HEK293T (cell line): ENCODE results near the gene DAG1.

ENCODE experiments used
- ARNT ChIP-seq: fragments of 450-650 bp; IDR thresholded peaks from 2 replicates; pipeline ENCODE4 v1.6.1; 2017; ENCODE audit warnings: mild to moderate bottlenecking
- BHLHE40 ChIP-seq: fragments of 450-650 bp; IDR thresholded peaks from 2 replicates; pipeline ENCODE4 v1.6.1; 2016; ENCODE audit warnings: mild to moderate bottlenecking, moderate library complexity, borderline replicate concordance
- FOXK2 ChIP-seq: fragments of 450-650 bp; IDR thresholded peaks from 2 replicates; pipeline ENCODE4 v1.6.1; 2016; ENCODE audit warnings: mild to moderate bottlenecking
- FOXM1 ChIP-seq: fragments of 450-650 bp; IDR thresholded peaks from 2 replicates; pipeline ENCODE4 v1.6.1; 2017; ENCODE audit warnings: mild to moderate bottlenecking, borderline replicate concordance
- SP1 ChIP-seq: fragments of 450-650 bp; IDR thresholded peaks from 2 replicates; pipeline ENCODE4 v1.6.1; 2017
- SUZ12 ChIP-seq: fragments of 450-650 bp; IDR thresholded peaks from 2 replicates; pipeline ENCODE4 v1.6.1; 2016; ENCODE audit warnings: mild to moderate bottlenecking
- ZNF384 ChIP-seq: fragments of 450-650 bp; IDR thresholded peaks from 2 replicates; pipeline ENCODE4 v1.6.1; 2016

DNA sequence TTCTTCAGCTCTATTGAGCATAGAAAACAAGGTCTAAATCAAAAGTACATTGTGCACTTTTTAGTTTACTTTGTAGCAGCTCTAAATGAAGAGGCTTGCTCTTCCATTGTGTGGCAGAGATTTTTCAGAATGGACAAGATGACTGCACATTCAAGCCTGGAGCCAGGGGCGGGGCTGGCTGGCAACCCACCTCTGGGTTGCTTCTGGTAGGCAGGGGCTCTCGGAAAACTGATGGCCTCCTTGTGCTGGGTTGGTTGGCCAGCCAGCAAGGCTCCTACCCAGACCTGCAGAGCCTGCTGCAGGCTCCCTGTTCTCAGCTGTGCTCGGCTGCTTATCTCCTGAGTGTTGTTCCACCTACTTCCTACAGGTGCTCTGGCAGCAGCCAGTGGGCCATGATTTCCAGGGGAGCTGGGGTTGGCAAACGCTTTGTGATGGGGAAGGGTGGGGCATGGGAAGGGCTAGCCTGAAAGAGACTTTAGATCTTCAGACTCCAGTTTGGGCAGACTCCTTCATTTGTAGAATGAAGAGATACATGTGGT is 93.0 kb downstream of the DAG1 start:
- no peak for TF ChIP-seq SP1
- no peak for TF ChIP-seq FOXM1
- no peak for TF ChIP-seq ARNT
- TF ChIP-seq BHLHE40, result no peak
- TF ChIP-seq SUZ12, result no peak
- no peak for TF ChIP-seq FOXK2
- no peak for TF ChIP-seq ZNF384
